Uterus (tissue), 4 donors: ENCODE results near the gene NCLN. TPM values are rescaled to one million over a fixed set of nuclear protein-coding genes. Genes with fewer than 3 reads are reported as not detected.
"Not testable (repeated sequence)": the region's sequence is repeated elsewhere in the genome, so short reads cannot be mapped to it uniquely, and the experiment has no call there.

ENCODE experiments used
- DNase-seq, 2 donors: peaks; one replicate each; pipeline ENCODE4 v3.0.0-alpha.2; 2019 to 2020
- H3K27ac ChIP-seq, 2 donors: fragments of 200-600 bp; sonication (generic); 1 replicate in 1 of 2; 2 replicates in 1 of 2; pipeline ENCODE4 v1.5.1; 2016 to 2018
- H3K27me3 ChIP-seq, 2 donors: fragments of 200-600 bp; sonication (generic); one replicate each; pipeline ENCODE4 v1.5.1; 2018 to 2019; ENCODE audit warnings: control low read depth in 1 of 2
- H3K36me3 ChIP-seq, 2 donors: fragments of 200-600 bp; sonication (generic); one replicate each; pipeline ENCODE4 v1.5.1; 2019; ENCODE audit warnings: control low read depth in 1 of 2
- H3K4me1 ChIP-seq, 2 donors: fragments of 200-600 bp; sonication (generic); one replicate each; pipeline ENCODE4 v1.5.1; 2018 to 2019; ENCODE audit warnings: control low read depth in 1 of 2
- H3K4me3 ChIP-seq, 2 donors: fragments of 200-600 bp; sonication (generic); 1 replicate in 1 of 2; 2 replicates in 1 of 2; pipeline ENCODE4 v1.5.1; 2018 to 2019; ENCODE audit warnings: mild to moderate bottlenecking in 1 of 2
- H3K9me3 ChIP-seq, 2 donors: fragments of 200-600 bp; sonication (generic); one replicate each; pipeline ENCODE4 v1.5.1; 2019; ENCODE audit warnings: control low read depth in 1 of 2
- POLR2A ChIP-seq, 2 donors: fragments of 450-650 bp; IDR thresholded peaks; one replicate each; pipeline ENCODE4 v1.6.1; 2016; ENCODE audit warnings: antibody characterized with exemption in 2 of 2, mild to moderate bottlenecking in 1 of 2, moderate library complexity in 1 of 2
- intact Hi-C: fragments of 100-400 bp; cut with DNase I; formaldehyde crosslinking; loops from one replicate; pipeline ENCODE4 v1.15.1; 2023; ENCODE audit warnings: low total_unique reads
- total RNA-seq, 4 donors: library from RNA; depleted of rRNA in 3 of 4; stranded (reverse); fragments of >200 nt in 3 of 4; gene quantifications; one replicate each; pipeline versions ENCODE4 v1.1.0 to v1.2.4, GENCODE V29; 2014 to 2023
- TF ChIP-seq, protein P1 (sequence below), 4 experiments: fragments of 200-600 bp in 2 of 4; fragments of 450-650 bp in 2 of 4; sonication (generic) in 2 of 4; IDR thresholded peaks; one replicate each; pipeline ENCODE4 v1.5.1; 2016 to 2019; ENCODE audit warnings: antibody characterized with exemption in 4 of 4, mild to moderate bottlenecking in 2 of 4, moderate library complexity in 1 of 4
- donor health status: DM: yes; HTN: yes; CAD: no.

Gene NCLN
- total RNA-seq, 4 donors from 2014 or later = 19.2 to 37.3 (median 28.2) TPM

- no peak for DNase-seq
- no peaks in the 10 kb centered on the region for H3K9me3 ChIP-seq
- H3K4me3 ChIP-seq = no peak overlapping the region
- H3K36me3 ChIP-seq = no peaks in the 10 kb centered on the region
- no peak overlapping the region for H3K27ac ChIP-seq
- TF ChIP-seq POLR2A (IDR thresholded peaks at IDR 0.05) = no peak
- intact Hi-C loops = no loop called here
- peaks cover 4 to 9% of the 10 kb centered on the region in 2 donors for H3K27me3 ChIP-seq
- no peaks in the 10 kb centered on the region for H3K4me1 ChIP-seq
Observed at GRCh38 chr19:3220576-3220975, 34.8 kb downstream of the NCLN start.

- peaks cover 6 to 11% of the 10 kb centered on the region in 2 donors for H3K27me3 ChIP-seq
- H3K4me3 ChIP-seq, H3K9me3 ChIP-seq, intact Hi-C loops, H3K27ac ChIP-seq, H3K36me3 ChIP-seq, DNase-seq, H3K4me1 ChIP-seq: not testable (repeated sequence)
Observed at GRCh38 chr19:3221576-3221975, 35.8 kb downstream of the NCLN start.

DNA sequence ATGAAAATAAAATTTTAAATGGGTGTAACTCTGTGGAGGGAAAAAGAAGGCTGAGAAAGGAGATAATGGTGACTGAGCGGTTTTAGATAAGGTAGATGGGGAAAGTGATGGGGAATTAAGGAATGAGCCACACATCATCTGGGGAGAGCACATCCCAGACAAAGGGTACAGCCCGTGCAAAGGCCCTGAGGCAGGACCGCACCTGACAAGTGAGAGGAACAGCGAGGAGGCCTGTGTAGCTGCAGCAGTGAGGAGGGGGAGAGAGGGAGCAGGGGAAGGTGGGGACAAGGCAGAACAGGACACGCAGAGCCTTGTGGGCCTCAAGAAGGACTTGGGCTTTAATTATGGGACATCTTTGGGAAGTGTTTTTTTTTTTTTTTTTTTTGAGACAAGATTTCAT is 37.0 kb downstream of the NCLN start:
- Histone ChIP-seq H3K9me3 (no peaks in the 10 kb centered on the region), H3K27me3 (peaks cover 6 to 11% of the 10 kb centered on the region in 2 donors), H3K36me3 (no peaks in the 10 kb centered on the region), H3K4me1 (no peaks in the 10 kb centered on the region), H3K4me3 (no peak overlapping the region), H3K27ac (no peak overlapping the region)
- DNase-seq = no peak
- intact Hi-C loops = no loop called here
- no peak for TF ChIP-seq POLR2A (IDR thresholded peaks at IDR 0.05)
- TF ChIP-seq, protein P1, sequence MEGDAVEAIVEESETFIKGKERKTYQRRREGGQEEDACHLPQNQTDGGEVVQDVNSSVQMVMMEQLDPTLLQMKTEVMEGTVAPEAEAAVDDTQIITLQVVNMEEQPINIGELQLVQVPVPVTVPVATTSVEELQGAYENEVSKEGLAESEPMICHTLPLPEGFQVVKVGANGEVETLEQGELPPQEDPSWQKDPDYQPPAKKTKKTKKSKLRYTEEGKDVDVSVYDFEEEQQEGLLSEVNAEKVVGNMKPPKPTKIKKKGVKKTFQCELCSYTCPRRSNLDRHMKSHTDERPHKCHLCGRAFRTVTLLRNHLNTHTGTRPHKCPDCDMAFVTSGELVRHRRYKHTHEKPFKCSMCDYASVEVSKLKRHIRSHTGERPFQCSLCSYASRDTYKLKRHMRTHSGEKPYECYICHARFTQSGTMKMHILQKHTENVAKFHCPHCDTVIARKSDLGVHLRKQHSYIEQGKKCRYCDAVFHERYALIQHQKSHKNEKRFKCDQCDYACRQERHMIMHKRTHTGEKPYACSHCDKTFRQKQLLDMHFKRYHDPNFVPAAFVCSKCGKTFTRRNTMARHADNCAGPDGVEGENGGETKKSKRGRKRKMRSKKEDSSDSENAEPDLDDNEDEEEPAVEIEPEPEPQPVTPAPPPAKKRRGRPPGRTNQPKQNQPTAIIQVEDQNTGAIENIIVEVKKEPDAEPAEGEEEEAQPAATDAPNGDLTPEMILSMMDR (IDR thresholded peaks at IDR 0.05) = no peak

DNA sequence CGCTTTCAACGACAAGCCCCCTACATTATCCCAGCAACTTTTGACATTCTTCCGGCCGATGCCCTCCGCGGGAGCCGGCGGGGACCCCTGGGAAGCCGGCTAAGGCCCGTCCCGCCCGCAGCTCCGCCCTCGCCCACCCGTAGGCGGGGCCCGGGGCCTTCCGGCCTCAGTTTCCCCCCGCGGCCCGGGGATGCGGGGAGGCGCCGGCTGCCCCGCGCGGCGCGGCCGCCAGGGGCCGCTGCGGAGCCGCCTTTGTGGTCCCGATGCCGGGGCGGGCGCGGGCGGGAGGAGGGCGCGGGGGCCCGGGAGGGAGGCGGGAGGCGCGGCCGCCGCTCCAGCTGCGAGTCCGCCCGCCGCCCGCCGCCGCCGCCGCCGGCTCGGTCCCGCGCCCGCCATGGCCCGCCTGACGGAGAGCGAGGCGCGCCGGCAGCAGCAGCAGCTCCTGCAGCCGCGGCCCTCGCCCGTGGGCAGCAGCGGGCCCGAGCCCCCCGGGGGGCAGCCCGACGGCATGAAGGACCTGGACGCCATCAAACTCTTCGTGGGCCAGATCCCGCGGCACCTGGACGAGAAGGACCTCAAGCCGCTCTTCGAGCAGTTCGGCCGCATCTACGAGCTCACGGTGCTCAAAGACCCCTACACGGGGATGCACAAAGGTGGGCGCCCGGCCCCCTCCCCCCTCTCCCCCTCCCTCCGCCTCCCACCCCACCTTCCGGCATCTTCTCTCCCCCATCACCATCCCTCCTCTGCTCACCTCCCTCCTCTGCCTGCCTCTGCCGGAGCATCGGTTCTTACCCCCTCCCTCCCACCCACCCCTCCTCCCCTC is 38.8 kb downstream of the NCLN start, which contains the start of gene CELF5:
Gene CELF5, plus strand, starts transcription at position 316 of the 823 bp plus-strand sequence. Its CDS starts 79 bp downstream, at position 395.
- H3K4me3 ChIP-seq = no peak within 1 kb of the TSS
- H3K9me3 ChIP-seq = no peaks in the 10 kb centered on the region
- peak in 1 of 2 donors; percentile 38 for DNase-seq
- H3K27me3 ChIP-seq = peaks cover 6 to 11% of the 10 kb centered on the region in 2 donors
- H3K36me3 ChIP-seq = no peaks in the 10 kb centered on the region
- TF ChIP-seq, protein P1 (IDR thresholded peaks at IDR 0.05) = peak; percentile 15 to 72 (median 66)
- no peak for TF ChIP-seq POLR2A (IDR thresholded peaks at IDR 0.05)
- no peaks in the 10 kb centered on the region for H3K4me1 ChIP-seq
- intact Hi-C loops = no loop called here
- no peak within 1 kb of the TSS for H3K27ac ChIP-seq

GRCh38 chr19:3225169-3225485 is 39.4 kb downstream of the NCLN start:
- Histone ChIP-seq H3K9me3 (no peaks in the 10 kb centered on the region), H3K36me3 (no peaks in the 10 kb centered on the region), H3K4me1 (no peaks in the 10 kb centered on the region), H3K27ac (no peak overlapping the region), H3K4me3 (no peak overlapping the region), H3K27me3 (peaks cover 6 to 11% of the 10 kb centered on the region in 2 donors)
- no peak for DNase-seq
- intact Hi-C loops = no loop called here
- TF ChIP-seq POLR2A (IDR thresholded peaks at IDR 0.05) = no peak
- TF ChIP-seq, protein P1 (IDR thresholded peaks at IDR 0.05) = no peak

- Histone ChIP-seq H3K27me3 (peaks cover 6 to 11% of the 10 kb centered on the region in 2 donors), H3K4me3 (no peak overlapping the region), H3K36me3 (no peaks in the 10 kb centered on the region), H3K4me1 (no peaks in the 10 kb centered on the region), H3K27ac (no peak overlapping the region), H3K9me3 (no peaks in the 10 kb centered on the region)
- TF ChIP-seq, protein P1 (IDR thresholded peaks at IDR 0.05) = no peak
- no peak for TF ChIP-seq POLR2A (IDR thresholded peaks at IDR 0.05)
- DNase-seq = no peak
- intact Hi-C loops = no loop called here
Observed at GRCh38 chr19:3225677-3226093, 40.0 kb downstream of the NCLN start.
